ENCODE measurements around the gene TANK.

DNA sequence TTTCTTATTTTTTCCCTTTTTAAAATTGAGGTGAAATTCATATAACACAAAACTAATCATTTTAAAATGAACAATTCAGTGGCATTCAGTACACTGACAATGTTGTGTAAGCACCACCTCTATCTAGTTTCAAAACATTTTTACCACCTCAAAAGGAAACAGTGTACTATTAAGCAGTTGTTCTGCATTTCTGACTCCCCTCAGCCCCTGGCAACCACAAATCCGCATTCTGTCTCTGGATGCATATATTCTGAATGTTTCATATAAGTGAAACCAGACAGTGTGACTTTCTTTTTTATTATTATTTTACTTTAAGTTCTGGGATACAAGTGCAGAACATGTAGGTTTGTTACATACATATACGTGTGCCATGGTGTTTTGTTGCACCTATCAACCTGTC is 19.2 kb upstream of the TANK start:
- TF ChIP-seq, protein P1, sequence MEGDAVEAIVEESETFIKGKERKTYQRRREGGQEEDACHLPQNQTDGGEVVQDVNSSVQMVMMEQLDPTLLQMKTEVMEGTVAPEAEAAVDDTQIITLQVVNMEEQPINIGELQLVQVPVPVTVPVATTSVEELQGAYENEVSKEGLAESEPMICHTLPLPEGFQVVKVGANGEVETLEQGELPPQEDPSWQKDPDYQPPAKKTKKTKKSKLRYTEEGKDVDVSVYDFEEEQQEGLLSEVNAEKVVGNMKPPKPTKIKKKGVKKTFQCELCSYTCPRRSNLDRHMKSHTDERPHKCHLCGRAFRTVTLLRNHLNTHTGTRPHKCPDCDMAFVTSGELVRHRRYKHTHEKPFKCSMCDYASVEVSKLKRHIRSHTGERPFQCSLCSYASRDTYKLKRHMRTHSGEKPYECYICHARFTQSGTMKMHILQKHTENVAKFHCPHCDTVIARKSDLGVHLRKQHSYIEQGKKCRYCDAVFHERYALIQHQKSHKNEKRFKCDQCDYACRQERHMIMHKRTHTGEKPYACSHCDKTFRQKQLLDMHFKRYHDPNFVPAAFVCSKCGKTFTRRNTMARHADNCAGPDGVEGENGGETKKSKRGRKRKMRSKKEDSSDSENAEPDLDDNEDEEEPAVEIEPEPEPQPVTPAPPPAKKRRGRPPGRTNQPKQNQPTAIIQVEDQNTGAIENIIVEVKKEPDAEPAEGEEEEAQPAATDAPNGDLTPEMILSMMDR (conservative IDR thresholded peaks at IDR 0.05): no peak
- TF ChIP-seq ZFX (IDR thresholded peaks at IDR 0.05): no peak

Measured in C4-2B (cell line).